Loucy (cell line): ENCODE data around the gene CHIT1.

Experiments
- CTCF ChIP-seq: fragments of 200-600 bp; sonication (generic); conservative IDR thresholded peaks from 2 replicates; pipeline ENCODE4 v1.5.1; 2014; ENCODE audit warnings: mild to moderate bottlenecking, antibody characterized with exemption, low read length
- EZH2phosphoT487 ChIP-seq: fragments of 200-600 bp; IDR thresholded peaks from 2 replicates; pipeline ENCODE4 v1.6.1; 2018; ENCODE audit warnings: antibody characterized with exemption, mild to moderate bottlenecking, moderate library complexity, borderline replicate concordance

DNA sequence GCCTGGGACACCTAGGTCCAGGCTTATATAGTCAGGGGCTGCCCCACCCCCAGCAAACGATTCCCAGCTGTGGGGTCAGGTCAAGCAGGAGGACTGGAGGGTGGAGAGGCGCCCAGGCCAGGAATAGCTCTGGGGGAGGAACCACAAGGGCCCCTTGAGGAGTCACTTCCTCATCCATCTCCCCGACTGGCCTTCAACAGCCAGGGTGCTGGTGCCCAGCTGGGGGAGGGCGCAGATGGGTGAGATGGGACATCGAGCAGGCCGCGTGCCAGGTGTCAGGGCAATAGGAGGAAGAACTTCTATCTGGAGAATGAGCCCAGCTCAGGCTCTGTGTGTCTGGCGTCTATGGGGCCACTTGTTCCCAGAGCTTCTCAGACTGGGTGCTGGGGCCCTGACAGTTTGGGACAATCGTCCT lies 53.6 kb downstream of the CHIT1 start:
- TF ChIP-seq CTCF = no peak
- TF ChIP-seq EZH2phosphoT487 = no peak
